NCI-H526 treated with DMSO at 0.1 percent for 48 hours (cell line): ENCODE data around the gene PLSCR3.
"Not testable (repeated sequence)": the region's sequence is repeated elsewhere in the genome, so short reads cannot be mapped to it uniquely, and the experiment has no call there.

ENCODE experiments used
- DNase-seq: peaks from one replicate; lab custom pipeline; 2025; lab: John Stamatoyannopoulos, UW

The PLSCR3 gene

DNA sequence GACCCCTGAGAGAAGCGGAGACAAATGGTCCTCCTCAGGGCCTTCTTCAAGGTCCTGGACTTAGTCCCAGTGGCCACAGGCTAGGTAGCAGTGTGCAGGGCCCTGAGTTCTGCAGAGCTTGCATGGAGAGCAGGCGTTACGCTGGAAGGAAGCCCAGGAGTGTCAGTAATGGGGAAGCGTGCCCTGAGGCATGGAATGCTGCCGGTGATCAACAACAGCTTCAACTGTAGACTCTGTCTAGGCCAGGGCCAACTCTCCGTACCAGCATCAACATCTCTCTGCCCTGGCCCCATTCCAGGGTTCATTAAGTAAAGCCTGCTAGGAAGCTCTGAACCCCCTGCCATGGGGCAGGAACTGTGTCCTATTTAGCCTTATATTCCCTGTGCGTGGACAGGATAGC is 14.0 kb downstream of the PLSCR3 start:
- no peak for DNase-seq

DNA sequence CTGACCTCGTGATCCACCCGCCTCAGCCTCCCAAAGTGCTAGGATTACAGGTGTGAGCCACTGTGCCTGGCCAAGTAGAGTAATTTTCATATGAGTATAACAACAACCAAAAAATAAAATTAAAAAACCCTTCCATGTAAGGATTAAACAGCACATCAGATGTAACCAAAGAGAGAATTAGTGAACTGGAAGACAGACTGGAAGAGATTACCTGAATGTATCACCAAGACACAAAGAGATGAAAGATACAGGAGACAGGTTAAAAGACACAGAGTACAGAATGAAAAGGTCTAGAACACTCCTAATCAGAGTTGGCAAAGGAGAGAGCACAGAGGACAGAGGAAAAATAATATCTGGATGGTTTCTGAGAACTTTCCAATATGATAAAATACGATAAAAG is 15.2 kb downstream of the PLSCR3 start:
- DNase-seq, result no peak

GRCh38 chr17:7374353-7374752 is 20.0 kb downstream of the PLSCR3 start:
- DNase-seq, result no peak

- DNase-seq, result no peak
Measured at GRCh38 chr17:7370853-7371252, 23.5 kb downstream of the PLSCR3 start.

DNA sequence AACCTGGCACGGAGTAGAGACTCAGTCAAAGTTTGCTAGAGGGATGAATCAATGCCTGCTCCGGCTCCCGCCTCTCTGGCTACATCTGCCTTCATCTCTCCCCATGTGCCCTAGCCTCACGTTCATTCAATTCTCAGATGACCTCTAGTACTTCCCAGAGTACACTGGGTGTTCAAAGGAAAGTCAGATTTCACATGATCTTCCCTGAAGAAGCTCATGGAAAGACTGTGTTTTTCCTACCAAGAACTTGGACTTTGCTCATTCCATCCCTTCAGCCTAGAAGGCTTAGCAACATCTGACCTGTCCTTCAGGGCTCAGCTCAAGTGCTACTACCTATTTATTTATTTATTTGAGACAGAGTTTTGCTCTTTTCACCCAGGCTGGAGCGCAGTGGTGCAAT is 24.5 kb downstream of the PLSCR3 start:
- DNase-seq, result no peak

- not testable (repeated sequence) for DNase-seq
Measured at GRCh38 chr17:7368599-7368994, 25.7 kb downstream of the PLSCR3 start.

DNA sequence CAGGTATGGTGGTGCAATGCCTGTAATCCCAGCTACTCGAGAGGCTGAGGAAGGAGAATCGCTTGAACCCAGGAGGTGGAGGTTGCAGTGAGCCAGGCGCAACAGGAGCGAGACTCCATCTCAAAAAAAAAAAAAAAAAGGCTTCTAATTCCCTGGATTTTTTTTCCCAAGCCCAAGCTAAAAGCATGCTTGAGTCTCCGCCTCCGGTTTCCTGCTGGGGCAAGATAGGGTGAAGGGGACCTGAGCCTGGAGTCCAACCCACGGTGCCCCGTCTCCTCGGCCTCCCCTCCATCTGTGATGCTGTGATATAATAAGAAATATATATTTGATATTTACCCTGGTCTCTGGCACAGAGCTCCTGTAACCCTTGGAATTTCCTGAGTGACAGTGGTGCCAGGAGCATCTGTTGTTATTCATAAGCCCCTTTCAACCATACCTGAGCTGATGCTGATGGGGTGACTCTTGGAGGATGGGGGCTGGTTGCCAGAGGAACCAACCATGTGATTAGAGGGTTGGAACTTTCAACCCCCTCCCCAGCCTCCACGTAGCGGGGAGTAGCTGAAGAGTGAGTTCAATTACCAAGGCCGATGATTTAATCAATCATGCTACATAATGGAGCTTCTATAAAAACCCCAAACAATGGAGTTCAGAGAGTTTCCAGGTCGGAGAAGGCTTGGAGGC is 26.3 kb downstream of the PLSCR3 start:
- no peak for DNase-seq

DNA sequence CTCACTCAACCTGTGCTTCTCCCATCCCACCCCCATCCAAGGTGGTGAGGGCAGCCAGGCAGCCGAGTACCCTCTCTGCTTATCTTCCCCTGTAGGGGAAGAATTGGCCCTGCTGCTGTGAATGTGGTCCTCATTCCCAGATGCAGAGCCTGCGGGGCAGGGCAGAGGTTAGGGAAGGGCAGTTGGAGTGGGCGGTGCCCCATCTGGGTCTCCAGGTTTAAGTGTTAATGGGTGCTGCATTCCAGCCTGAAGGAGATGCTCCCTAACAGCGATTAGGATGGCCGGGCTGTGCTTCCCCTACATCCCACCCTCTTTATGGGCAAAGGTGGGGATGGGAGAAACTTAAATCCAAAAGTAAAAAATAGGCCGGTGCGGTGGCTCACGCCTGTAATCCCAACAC is 27.2 kb downstream of the PLSCR3 start:
- DNase-seq, result no peak

- DNase-seq, result not testable (repeated sequence)
Measured at GRCh38 chr17:7365963-7366362, 28.4 kb downstream of the PLSCR3 start.

DNA sequence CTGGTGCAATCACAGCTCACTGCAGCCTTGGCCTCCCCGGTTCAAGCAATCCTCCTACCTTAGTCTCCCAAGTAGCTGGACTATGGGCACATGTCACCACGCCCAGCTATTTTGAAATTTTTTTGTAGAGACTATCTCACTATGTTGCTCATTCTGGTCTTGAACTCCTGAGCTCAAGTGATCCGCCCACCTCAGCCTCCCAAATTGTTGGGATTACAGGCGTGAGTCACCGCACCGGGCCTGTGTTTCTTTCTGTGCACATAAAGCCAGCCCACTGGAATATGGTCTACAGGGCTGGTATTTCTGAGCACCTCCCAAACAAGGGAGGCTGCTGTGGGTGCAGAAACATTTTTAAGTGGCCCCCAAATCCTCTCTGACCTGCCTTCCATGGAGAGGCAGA is 31.0 kb downstream of the PLSCR3 start:
- DNase-seq, result no peak

- no peak for DNase-seq
Measured at GRCh38 chr17:7361906-7362305, 32.4 kb downstream of the PLSCR3 start.

- no peak for DNase-seq
Measured at GRCh38 chr17:7357381-7357780, 36.9 kb downstream of the PLSCR3 start.

DNA sequence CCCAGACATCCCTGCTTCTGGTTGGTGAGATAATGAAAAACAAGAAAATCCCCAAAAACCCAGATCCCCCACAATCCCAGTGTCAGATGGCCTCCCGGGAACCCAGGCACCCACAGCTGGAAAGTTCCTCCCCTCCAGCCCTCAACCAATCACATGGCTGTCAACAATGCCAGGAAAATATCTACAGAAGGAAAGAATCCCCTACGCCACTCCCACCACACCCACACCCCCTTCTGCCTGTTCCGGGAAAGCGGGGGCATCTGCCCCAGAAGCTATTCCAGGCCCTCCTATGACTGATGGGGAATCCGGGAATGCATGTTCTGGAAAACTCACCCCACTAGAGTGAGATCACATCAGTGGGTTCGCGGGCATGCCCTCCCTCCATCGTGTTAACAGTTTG is 37.6 kb downstream of the PLSCR3 start:
- DNase-seq, result no peak

- DNase-seq, result peak; percentile 15
Measured at GRCh38 chr17:7356072-7356549, 38.2 kb downstream of the PLSCR3 start.

DNA sequence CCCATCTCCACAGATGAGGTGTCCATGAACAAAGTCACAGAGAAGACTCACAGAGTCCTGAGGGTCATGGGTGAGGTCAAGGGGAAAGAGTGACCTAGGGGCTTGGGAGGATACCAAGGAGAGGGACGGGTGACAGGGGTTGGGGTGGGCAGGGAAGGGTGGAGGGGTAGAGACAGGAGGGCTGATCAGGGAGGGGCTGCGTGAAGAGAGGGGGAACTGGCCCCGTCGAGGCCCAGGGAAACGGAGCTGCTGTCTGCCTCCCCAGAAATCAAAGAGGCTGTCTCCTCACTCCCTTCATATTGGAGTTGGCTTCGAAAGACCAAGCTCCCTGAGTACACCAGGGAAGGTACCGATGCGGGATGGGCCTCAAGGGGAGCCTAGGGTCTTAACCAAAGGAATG is 38.8 kb downstream of the PLSCR3 start:
- DNase-seq, result no peak

DNA sequence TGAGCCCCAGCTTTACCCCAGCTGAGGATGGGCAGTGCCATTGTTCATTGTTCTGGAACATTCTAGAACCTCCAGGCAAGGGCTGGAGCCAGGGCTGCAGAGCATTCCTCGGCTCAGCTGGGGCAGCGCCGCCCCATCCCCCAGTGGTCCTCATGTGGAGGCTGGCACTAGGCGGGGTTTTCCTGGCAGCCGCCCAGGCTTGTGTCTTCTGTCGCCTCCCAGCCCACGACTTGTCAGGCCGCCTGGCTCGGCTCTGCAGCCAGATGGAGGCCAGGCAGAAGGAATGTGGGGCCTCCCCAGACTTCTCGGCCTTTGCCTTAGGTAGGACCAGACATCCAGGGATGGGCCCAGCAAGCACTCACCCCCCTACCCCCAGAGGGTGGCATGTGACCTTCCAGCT is 39.3 kb downstream of the PLSCR3 start, which contains the start of gene TMEM95:
Gene TMEM95 (plus strand): TSS at position 104 of the 400 bp plus-strand sequence. CDS start 49 bp downstream, at position 153.
- DNase-seq, result no peak

- DNase-seq, result no peak
Measured at GRCh38 chr17:7354262-7354843, 40.0 kb downstream of the PLSCR3 start.

DNA sequence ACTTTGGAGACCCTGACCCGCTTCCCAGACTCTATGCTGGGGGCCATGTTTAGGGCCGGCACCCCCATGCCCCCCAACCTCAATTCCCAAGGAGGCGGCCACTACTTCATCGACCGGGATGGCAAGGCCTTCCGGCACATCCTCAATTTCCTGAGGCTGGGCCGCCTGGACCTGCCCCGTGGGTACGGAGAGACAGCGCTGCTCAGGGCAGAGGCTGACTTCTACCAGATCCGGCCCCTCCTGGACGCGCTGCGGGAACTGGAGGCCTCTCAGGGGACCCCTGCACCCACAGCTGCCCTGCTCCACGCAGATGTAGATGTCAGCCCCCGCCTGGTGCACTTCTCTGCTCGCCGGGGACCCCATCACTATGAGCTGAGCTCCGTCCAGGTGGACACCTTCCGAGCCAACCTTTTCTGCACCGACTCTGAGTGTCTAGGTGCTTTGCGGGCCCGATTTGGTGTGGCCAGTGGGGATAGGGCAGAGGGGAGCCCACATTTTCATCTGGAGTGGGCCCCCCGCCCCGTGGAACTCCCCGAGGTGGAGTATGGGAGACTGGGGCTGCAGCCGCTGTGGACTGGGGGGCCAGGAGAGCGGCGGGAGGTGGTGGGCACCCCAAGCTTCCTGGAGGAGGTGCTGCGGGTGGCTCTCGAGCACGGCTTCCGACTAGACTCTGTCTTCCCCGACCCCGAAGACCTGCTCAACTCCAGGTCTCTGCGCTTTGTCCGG is 41.3 kb downstream of the PLSCR3 start:
- no peak for DNase-seq

DNA sequence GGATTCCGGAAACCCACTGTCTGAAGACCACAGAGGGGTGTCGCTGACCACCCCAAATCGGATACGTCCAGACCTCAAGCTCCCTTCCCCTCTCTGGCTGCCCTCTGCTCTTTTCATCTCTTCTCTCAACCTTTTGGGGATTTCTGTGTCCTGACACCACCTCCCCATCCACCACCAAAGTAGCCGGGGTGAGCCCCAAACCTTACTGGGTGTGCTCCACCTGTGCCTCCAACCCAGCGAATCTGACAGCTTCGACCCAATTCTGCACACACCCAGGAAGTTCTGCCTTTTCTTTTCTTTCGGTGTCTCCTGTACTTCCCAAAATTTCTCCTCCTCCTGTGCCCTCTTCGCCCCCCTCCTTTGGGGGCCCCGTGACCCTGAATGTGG is 41.8 kb downstream of the PLSCR3 start:
- no peak for DNase-seq

- DNase-seq, result peak; percentile 48
Measured at GRCh38 chr17:7351665-7352502, 42.4 kb downstream of the PLSCR3 start, which contains the start of gene KCTD11. Gene KCTD11, plus strand, starts transcription at chr17:7352162.

- no peak for DNase-seq
Measured at GRCh38 chr17:7348478-7349242, 45.7 kb downstream of the PLSCR3 start.
